Neural progenitor cell (in vitro differentiated cells): ENCODE data around the gene TMPRSS6. TPM values are rescaled to one million over a fixed set of nuclear protein-coding genes. Genes with fewer than 3 reads are reported as not detected.

ENCODE experiments used
- DNase-seq: peaks from one replicate; pipeline ENCODE4 v3.0.0-alpha.2; 2016; ENCODE audit warnings: low spot score
- H2AFZ ChIP-seq: fragments of 200-600 bp; sonication (generic); replicated peaks from 2 replicates; pipeline ENCODE4 v1.6.1; 2016; ENCODE audit warnings: antibody characterized with exemption
- H3F3A ChIP-seq: fragments of 200-600 bp; sonication (generic); 2 replicates; pipeline ENCODE4 v1.6.1; 2016; ENCODE audit warnings: antibody characterized with exemption, low read depth
- H3K27ac ChIP-seq: fragments of 200-600 bp; sonication (generic); 2 replicates; pipeline ENCODE4 v1.5.1; 2016; ENCODE audit warnings: mild to moderate bottlenecking
- H3K27me3 ChIP-seq: fragments of 200-600 bp; sonication (generic); 2 replicates; pipeline ENCODE4 v1.6.1; 2016; ENCODE audit warnings: mild to moderate bottlenecking, moderate library complexity
- H3K36me3 ChIP-seq: fragments of 200-600 bp; sonication (generic); 2 replicates; pipeline ENCODE4 v1.5.1; 2016
- H3K4me1 ChIP-seq: fragments of 200-600 bp; sonication (generic); 2 replicates; pipeline ENCODE4 v1.6.1; 2016; ENCODE audit warnings: mixed run types
- H3K4me2 ChIP-seq: fragments of 200-600 bp; sonication (generic); 2 replicates; pipeline ENCODE4 v1.6.1; 2016
- H3K4me3 ChIP-seq: fragments of 200-600 bp; sonication (generic); 2 replicates; pipeline ENCODE4 v1.5.1; 2016
- H3K79me2 ChIP-seq: fragments of 200-600 bp; sonication (generic); 2 replicates; pipeline ENCODE4 v1.6.1; 2016; ENCODE audit warnings: low read depth
- H3K9ac ChIP-seq: fragments of 200-600 bp; sonication (generic); 2 replicates; pipeline ENCODE4 v1.6.1; 2016
- H3K9me3 ChIP-seq: fragments of 200-600 bp; sonication (generic); 2 replicates; pipeline ENCODE4 v1.5.1; 2016; ENCODE audit warnings: low read depth
- H4K20me1 ChIP-seq: fragments of 200-600 bp; sonication (generic); 2 replicates; pipeline ENCODE4 v1.6.1; 2016; ENCODE audit warnings: low read depth
- H3K27ac Mint-ChIP-seq: 3 replicates; pipeline ENCODE4 v1.8.0; 2021; ENCODE audit warnings: mixed read lengths
- H3K27me3 Mint-ChIP-seq: 2 replicates; pipeline ENCODE4 v1.8.0; 2022; ENCODE audit warnings: low read depth, mild to moderate bottlenecking, inconsistent platforms, moderate library complexity, mixed read lengths; ENCODE audit not compliant: insufficient read depth
- H3K36me3 Mint-ChIP-seq: 3 replicates; pipeline ENCODE4 v1.8.0; 2021; ENCODE audit warnings: mixed read lengths
- H3K4me1 Mint-ChIP-seq: 3 replicates; pipeline ENCODE4 v1.8.0; 2021; ENCODE audit warnings: mixed read lengths
- H3K4me3 Mint-ChIP-seq: 3 replicates; pipeline ENCODE4 v1.8.0; 2021; ENCODE audit warnings: mild to moderate bottlenecking, moderate library complexity, mixed read lengths
- H3K9me3 Mint-ChIP-seq: 3 replicates; pipeline ENCODE4 v1.8.0; 2020; ENCODE audit warnings: mixed read lengths
- EZH2 ChIP-seq: fragments of 200-600 bp; sonication (generic); IDR thresholded peaks from 2 replicates; pipeline ENCODE4 v1.6.1; 2017; ENCODE audit warnings: antibody characterized with exemption, mild to moderate bottlenecking, moderate library complexity
- EZH2phosphoT487 ChIP-seq: fragments of 200-600 bp; sonication (generic); IDR thresholded peaks from 2 replicates; pipeline ENCODE4 v1.6.1; 2017; ENCODE audit warnings: antibody characterized with exemption
- total RNA-seq: library from RNA; depleted of rRNA; stranded (reverse); fragments of >200 nt; gene quantifications from 2 replicates; pipeline ENCODE4 v1.2.3, GENCODE V29; 2015; ENCODE audit warnings: low replicate concordance
- TF ChIP-seq, protein P1 (sequence below): fragments of 200-600 bp; sonication (generic); IDR thresholded peaks from 2 replicates; pipeline ENCODE4 v1.5.1; 2017; ENCODE audit warnings: antibody characterized with exemption, mild to moderate bottlenecking

The TMPRSS6 gene
- total RNA-seq, 1 donor from 2014 or later = not detected

DNA sequence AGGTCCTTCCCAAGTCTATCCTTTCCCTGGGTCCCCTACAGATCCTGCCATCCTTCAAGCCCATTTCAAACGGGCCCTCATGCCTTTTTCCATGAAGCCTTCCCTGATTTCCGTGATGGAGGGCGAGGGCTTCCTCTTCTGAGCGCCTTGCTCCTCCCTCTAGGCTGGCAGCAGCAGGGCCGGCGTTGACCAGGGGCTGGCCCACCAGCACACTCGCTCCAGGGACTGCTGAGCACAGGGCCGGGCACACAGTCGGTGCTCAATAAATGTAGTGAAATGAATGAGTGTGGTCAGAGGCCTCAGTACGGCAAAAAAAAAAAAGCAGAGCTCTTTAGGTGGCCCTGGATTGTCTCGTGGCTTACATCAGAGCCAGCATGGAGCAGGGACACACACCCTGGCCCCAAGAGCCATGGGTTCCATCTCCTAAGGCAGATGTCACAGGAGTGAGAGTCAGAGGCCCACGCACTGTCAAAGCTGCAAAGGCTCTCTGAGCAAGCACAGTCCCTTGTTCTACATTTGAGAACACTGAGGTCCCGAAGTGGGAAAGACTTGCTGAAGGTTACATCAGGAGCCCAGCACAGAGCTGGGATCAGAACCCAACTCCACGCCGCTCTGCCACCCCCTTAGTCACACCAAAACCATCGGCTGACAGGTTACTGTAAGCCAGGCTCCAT, 37.1 kb upstream of the TMPRSS6 start:
- Mint-ChIP-seq H3K4me1 (peaks cover 28% of the 10 kb centered on the region), H3K9me3 (peaks cover 4% of the 10 kb centered on the region), H3K36me3 (no peaks in the 10 kb centered on the region), H3K27me3 (peaks cover 19% of the 10 kb centered on the region), H3K4me3 (peak overlapping the region; percentile 27), H3K27ac (peak overlapping the region; percentile 81)
- no peaks in the 10 kb centered on the region for H3K36me3 ChIP-seq
- peaks cover 12% of the 10 kb centered on the region for H3K4me1 ChIP-seq
- no peaks in the 10 kb centered on the region for H3K27me3 ChIP-seq
- H2AFZ ChIP-seq = no peak overlapping the region
- H3K9ac ChIP-seq = no peak overlapping the region
- no peak for DNase-seq
- no peak overlapping the region for H3K27ac ChIP-seq
- peaks cover 5% of the 10 kb centered on the region for H3K9me3 ChIP-seq
- H3K79me2 ChIP-seq = no peaks in the 10 kb centered on the region
- no peaks in the 10 kb centered on the region for H4K20me1 ChIP-seq
- TF ChIP-seq EZH2 (no peak), EZH2phosphoT487 (no peak)
- TF ChIP-seq, protein P1, sequence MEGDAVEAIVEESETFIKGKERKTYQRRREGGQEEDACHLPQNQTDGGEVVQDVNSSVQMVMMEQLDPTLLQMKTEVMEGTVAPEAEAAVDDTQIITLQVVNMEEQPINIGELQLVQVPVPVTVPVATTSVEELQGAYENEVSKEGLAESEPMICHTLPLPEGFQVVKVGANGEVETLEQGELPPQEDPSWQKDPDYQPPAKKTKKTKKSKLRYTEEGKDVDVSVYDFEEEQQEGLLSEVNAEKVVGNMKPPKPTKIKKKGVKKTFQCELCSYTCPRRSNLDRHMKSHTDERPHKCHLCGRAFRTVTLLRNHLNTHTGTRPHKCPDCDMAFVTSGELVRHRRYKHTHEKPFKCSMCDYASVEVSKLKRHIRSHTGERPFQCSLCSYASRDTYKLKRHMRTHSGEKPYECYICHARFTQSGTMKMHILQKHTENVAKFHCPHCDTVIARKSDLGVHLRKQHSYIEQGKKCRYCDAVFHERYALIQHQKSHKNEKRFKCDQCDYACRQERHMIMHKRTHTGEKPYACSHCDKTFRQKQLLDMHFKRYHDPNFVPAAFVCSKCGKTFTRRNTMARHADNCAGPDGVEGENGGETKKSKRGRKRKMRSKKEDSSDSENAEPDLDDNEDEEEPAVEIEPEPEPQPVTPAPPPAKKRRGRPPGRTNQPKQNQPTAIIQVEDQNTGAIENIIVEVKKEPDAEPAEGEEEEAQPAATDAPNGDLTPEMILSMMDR = no peak
- no peak overlapping the region for H3K4me2 ChIP-seq
- H3F3A ChIP-seq = no peaks in the 10 kb centered on the region
- H3K4me3 ChIP-seq = no peak overlapping the region

DNA sequence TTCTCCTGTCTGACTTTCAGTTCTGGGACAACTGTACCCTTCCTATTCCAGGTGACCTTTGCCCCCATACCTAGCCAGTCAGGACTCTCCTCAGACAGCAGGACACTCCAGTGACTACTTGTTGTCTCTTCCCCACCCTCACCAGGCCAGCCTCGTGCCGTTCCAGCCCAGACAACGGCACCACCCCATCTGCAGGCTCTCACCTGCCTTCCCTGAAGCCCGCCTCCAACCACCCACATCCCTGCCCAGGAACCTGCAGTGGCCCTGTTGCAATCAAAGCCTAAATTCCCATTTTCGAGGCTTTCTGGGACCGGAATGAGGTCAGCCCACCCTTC, 36.5 kb upstream of the TMPRSS6 start:
- no peak overlapping the region for H3K9ac ChIP-seq
- no peak overlapping the region for H3K27ac ChIP-seq
- H3K4me3 ChIP-seq = no peak overlapping the region
- H3K79me2 ChIP-seq = no peaks in the 10 kb centered on the region
- TF ChIP-seq EZH2 (no peak), EZH2phosphoT487 (no peak)
- TF ChIP-seq, protein P1 = no peak
- H3F3A ChIP-seq = no peaks in the 10 kb centered on the region
- Mint-ChIP-seq H3K36me3 (no peaks in the 10 kb centered on the region), H3K4me1 (peaks cover 28% of the 10 kb centered on the region), H3K27me3 (peaks cover 19% of the 10 kb centered on the region), H3K4me3 (peak overlapping the region; percentile 27), H3K9me3 (no peaks in the 10 kb centered on the region), H3K27ac (peak overlapping the region; percentile 60)
- H3K27me3 ChIP-seq = no peaks in the 10 kb centered on the region
- H3K36me3 ChIP-seq = no peaks in the 10 kb centered on the region
- no peak overlapping the region for H3K4me2 ChIP-seq
- peaks cover 12% of the 10 kb centered on the region for H3K4me1 ChIP-seq
- DNase-seq = no peak
- peaks cover 4% of the 10 kb centered on the region for H3K9me3 ChIP-seq
- no peaks in the 10 kb centered on the region for H4K20me1 ChIP-seq
- no peak overlapping the region for H2AFZ ChIP-seq

DNA sequence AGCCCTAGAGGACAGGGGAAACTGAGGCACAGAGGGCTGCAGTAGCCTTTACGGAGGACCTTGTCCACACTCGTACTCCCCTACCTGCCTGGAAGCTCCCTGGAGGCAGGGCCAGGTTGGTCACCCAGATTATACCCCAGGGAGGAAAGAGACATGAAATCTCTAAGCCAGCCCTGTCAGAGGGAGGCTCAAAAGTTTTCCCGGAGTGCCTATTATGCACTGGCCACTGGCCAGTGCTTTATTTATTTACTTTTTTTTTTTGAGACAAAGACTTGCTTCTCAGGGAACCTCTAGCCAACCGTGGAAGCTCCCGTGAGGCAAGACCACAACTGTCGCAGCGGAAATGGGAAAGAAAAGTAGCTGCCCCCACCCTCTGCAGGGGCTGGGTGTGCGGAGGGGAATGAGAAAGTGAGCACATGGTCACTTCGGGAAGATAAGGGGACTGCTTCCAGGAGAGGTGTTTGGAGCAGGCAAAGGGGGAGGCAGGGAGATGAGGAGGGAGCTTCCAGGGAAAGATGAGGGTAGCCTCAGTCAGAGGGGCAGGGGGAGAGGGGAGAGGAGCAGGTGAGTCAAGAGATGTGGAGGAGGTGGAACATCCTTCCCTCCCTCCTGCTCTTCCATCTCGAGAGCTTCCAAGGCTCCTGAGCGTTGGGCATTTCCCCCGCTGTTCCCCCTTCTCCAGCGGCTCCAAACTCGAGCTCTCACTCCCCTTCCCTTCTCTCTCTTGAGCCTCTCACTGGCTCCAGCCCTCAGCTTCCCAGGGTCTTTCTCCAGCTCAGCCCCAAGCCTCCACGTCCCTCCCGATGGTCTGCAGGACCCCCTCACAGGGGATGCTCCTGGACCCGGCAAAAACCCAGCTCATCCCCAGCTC, 35.9 kb upstream of the TMPRSS6 start:
- no peaks in the 10 kb centered on the region for H3K27me3 ChIP-seq
- no peak overlapping the region for H3K27ac ChIP-seq
- TF ChIP-seq, protein P1 = no peak
- TF ChIP-seq EZH2 (no peak), EZH2phosphoT487 (no peak)
- H3K4me2 ChIP-seq = no peak overlapping the region
- peaks cover 12% of the 10 kb centered on the region for H3K4me1 ChIP-seq
- H3F3A ChIP-seq = no peaks in the 10 kb centered on the region
- H4K20me1 ChIP-seq = no peaks in the 10 kb centered on the region
- no peaks in the 10 kb centered on the region for H3K9me3 ChIP-seq
- Mint-ChIP-seq H3K4me3 (no peak overlapping the region), H3K9me3 (no peaks in the 10 kb centered on the region), H3K27me3 (peaks cover 19% of the 10 kb centered on the region), H3K4me1 (peaks cover 28% of the 10 kb centered on the region), H3K27ac (peak overlapping the region; percentile 60), H3K36me3 (no peaks in the 10 kb centered on the region)
- H3K4me3 ChIP-seq = no peak overlapping the region
- H3K79me2 ChIP-seq = no peaks in the 10 kb centered on the region
- no peak overlapping the region for H3K9ac ChIP-seq
- no peaks in the 10 kb centered on the region for H3K36me3 ChIP-seq
- DNase-seq = no peak
- H2AFZ ChIP-seq = peak overlapping the region; percentile 47
